GM19023 (cell line): ENCODE data around the gene CCDC12.

Experiments used
- ATAC-seq: cut with Tn5 transposase; IDR thresholded peaks from one replicate; pipeline ENCODE4 v1.9.1; 2021; ENCODE audit warnings: mild to moderate bottlenecking, moderate library complexity; ENCODE audit not compliant: unreplicated experiment

The CCDC12 gene

DNA sequence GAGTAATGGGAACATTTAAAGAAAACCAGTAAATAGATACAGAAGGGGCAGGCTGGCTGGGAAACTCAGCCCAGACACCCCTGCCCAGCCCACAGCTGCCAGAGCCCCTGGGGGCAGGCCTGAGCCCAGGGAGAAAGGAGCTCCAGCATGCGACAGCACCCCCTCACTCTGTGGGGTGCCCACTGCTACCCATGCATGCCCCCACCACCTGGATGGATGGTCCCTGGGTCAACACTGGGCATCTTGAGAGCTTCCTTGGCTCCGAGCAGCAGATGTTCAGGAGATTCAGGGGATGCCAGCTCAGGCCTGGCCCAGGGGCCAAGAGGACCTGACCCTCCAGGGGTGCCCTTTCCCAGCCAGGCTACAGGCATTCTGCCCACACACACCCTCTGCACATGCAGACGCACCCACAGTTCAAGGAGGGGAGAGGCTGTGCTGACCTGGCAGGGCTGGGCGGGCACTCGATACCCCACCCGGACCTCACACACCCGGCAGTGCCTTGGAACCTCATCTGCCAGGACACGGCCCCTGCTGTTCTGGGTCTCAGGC lies 67.5 kb downstream of the CCDC12 start:
- no peak for ATAC-seq

DNA sequence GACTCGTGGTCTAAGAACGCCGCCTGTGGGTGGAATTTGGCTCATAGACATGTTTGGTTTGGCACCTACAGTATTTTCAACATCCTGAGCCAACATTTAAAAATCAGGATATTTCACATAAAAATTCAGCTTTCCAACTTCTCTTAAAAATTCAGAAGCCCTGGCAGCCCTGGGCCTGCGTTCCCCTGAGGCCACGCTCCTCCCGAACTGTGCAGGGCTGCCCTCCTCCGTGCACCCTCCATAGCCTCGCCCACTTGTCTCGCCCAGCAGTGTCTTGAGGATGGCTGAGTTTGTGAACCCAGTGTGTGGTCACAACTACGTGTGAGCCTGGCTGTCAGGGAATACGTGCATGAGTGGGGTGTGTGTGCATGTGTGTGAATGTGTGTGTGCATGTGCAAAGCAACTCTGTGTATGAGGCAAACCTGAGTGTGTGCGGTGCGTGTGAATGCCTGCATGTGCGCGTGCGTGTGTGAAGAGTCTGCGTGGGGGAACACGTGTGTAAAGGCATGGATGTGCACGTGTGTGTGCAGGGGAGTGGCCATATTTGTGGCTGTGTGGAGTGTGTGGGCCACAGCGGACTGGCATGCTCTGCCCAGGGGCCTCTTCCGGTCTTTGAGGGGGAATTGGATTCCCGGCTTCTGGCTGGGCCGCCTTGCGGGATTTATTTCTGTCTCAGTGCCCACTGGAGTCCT lies 68.1 kb downstream of the CCDC12 start:
- ATAC-seq = no peak

DNA sequence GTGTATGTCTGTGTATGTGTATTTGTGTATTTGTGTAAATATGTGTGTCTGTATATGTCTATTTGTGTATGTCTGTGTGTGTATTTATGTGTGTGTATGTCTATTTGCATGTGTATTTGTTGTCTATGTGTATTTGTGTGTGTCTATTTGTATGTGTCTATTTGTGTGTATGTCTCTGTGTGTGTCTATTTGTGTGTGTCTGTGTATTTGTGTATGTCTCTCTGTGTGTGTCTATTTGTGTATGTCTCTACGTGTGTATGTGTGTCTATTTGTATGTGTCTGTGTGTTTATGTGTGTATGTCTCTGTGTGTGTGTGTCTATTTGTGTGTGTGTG lies 68.6 kb downstream of the CCDC12 start:
- no peak for ATAC-seq

DNA sequence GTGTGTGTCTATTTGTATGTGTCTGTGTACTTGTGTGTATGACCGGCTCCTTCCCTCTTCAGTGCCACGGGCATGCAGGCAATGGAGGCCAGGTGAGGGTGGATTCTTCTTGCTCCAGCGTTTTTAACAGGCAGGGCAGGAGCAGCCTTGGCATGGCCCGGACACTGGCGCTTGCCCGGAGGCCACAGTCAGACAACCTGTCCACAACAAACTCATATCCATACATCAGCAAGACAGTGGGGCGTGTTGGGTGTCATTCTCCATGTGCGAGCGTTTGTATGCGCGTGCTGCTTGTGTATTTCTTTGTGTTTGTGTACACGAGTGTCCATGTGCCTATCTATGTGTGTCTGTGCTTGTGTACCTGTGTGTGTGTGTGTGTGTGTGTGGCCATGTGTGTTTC lies 69.3 kb downstream of the CCDC12 start:
- no peak for ATAC-seq

DNA sequence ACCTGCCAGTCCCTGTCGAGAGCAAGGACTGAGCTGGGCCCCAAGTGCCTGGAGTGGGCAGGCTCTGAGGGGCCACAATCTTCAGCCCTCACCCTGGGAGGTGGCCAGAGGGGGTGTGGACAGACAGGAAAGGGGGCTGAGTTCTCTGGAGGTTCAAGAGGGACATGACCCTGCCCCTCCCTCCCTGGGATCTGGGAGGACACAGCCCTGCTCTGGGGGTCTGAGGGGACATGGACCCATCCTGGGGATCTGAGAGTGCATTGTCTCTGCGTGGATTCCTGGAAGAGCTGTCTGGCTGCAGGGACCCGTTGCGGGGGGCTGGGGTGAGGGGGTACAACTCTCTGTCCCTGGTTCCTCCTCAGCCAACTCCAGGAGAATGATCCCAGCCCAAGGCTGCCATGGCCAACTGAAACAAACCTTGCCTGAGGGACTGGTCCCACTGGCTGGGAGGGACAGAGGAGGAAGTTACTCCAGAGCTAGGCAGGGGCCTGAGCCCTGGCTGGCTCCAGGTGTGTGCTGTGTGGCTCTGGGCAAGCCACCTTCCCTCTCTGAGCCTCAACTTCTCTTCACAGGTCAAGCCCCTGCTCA lies 70.0 kb downstream of the CCDC12 start:
- no peak for ATAC-seq

DNA sequence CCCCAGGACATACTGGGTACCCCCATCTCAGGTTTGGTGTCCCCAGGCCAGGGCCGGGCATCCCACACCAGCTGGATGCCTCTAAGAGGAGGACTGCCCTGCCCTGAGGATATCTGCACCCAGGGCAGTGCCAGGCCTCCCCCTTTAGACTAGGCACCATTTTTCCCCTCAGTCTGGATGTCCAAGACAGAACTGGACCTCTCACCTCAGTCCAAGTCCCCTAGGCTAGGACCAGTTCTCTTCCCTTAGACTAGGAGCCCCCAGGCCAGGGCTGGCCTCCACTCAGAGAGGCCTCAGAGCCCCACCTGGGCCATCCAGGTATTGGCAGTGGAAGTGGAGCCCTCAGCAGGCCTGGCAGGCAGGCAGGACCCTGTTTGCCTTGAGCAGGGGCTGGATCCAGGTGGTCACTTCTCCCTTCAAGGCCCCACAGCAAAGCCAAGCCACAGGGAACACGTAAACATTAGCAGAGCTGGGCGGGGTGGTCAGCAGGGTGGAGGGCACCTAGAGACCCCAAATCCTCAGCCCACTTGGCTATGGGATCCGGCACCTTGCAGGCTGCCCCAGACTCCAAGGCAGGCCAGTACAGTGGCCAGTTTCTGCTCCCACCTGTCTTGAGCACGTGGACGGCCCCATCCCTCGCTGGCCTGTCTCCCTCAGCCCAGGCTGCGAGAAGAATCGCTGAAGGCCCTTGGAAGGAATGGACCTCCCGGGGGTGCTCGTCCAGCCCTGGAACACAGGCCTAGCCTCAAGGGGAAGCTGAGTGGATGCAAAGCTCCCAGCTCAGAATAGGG lies 70.7 kb downstream of the CCDC12 start:
- no peak for ATAC-seq

DNA sequence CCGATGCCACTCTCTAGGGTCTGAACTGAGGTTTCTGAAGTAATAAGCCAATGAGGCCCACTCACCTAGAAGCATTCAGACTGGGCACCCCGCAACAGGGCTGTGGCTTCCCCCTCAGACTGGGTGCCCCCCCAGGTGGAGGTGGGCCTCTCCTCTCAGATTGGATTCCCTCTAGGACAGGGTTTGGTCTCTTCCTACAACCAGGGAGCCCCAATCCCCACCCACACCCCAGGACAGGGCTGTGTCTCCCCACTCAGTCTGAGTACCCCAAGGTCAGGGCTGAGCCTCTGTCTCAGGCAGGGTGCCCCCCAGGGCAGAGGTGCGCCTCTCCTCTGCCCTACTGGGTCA lies 71.4 kb downstream of the CCDC12 start:
- no peak for ATAC-seq

DNA sequence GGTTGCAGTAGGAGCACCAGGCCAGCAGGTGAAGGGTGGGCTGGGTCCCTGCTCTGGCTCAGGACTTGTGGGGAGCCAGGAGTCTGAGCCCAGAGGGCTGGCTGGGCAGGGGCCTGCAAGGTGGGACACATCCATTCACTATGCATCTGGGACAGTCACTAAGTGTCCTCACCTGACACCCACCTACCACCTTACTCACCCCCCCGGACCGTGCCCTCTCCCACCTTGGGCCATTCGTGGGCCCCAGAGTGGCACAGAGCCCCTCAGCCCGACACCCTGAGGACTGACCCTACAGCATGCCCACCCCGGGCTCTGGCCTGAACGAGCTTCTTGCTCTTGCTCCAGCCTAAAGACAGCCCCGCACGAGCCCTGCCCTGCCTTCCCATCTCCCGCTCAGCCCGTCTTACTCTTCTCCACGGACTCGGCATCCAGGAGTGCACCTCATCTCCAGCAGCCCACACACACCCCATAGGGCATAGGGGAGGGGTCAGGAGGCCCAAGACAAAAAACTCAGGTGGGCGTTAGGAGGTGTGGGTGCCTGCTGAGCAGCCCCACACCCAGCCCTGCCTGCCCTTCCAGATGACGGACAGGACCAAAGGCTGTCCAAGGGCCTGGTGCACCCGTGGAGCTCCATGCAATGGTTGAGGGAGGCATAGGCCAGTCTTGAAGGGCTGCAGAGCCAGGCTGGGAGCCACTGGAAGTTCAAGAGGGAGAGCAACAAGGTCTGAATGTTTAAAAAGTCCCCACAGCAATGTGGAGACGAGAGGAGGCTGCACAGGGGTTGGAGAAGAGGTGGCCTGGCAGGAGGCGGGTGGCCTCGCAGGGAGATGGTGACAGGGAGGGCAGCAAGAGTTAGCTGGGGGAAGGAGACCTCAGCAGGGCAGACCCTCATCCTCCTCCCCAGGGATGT lies 72.0 kb downstream of the CCDC12 start:
- ATAC-seq = no peak

DNA sequence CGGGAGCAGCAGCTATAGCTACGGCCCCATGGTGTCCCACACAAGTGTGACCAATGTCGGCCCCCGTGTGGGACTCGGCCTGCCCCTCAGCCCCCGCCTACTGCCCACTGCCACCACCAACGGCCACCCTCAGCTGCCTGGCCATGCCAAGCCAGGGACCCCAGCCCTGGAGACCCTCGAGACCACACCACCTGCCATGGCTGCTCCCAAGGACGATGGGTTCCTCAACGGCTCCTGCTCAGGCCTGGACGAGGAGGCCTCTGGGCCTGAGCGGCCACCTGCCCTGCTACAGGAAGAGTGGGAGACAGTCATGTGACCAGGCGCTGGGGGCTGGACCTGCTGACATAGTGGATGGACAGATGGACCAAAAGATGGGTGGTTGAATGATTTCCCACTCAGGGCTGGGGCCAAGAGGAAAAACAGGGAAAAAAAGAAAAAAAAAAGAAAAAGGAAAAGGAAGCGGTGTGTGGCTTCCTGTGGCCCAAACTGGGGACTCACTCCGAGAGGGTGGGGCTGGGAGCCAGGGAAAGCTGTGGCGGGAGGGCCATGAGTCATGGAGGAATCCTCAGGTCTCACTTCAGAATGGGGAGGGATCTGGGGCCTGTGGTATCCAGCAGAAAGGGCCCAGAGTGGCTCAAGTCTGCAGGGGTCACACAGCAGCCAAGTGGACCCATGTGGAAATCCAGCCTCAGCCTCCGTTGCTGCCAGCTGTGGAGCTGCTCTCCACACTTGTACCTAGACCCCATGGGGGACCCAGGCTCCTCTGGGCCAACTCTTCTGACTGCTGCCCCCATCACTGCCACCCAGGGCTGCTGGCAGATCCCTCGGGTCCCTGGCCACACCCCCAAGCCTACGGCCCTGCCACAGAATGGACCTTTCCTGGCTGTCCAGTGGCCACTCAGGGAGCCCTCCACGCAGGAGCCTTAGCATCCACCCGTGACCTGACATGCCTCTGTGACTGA lies 72.9 kb downstream of the CCDC12 start:
- no peak for ATAC-seq

DNA sequence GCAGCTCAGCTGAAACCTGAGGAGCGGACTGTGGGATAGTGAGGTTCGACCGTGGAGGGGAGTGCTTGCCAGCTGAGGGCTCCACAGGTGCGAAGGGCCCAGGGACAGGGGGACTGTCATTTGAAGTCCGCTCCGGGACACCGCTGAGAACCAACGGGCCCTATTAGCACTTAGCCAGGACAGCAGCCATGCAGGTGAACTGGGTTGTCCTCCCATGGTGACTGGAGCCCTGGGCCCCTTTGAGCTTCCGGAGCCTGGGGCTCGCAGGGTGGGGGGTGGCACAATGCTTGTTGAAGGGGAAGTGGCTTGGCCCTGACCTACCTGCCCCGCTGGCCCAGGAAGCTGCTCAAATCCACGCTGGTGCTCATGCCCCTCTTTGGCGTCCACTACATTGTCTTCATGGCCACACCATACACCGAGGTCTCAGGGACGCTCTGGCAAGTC lies 74.3 kb downstream of the CCDC12 start:
- ATAC-seq = no peak

DNA sequence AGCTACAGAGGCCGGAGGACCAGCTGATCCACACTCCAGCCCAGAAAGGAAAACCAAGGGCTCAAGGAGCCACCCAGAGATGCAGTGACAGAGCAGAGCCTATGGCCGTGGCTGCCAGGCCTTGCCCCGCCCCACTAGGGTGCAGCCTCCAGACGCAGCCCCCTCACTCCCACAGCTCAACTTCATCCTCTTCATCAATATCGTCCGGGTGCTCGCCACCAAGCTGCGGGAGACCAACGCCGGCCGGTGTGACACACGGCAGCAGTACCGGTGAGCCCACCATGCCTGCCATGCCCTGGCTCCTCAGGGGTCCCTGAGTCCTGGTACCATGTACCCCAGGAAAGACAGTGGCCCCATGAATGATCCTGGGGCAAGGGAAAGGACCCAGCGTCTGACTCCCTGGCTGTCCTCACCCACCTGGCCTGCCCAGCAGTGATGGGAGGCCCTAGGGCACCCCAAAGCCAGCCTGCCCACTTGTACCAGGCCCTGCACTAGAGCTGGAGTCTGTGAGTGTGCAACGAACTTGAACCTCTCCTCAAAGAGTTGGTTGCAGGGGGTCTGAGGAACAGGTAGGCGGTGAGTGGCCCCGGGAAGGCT lies 74.9 kb downstream of the CCDC12 start:
- no peak for ATAC-seq

DNA sequence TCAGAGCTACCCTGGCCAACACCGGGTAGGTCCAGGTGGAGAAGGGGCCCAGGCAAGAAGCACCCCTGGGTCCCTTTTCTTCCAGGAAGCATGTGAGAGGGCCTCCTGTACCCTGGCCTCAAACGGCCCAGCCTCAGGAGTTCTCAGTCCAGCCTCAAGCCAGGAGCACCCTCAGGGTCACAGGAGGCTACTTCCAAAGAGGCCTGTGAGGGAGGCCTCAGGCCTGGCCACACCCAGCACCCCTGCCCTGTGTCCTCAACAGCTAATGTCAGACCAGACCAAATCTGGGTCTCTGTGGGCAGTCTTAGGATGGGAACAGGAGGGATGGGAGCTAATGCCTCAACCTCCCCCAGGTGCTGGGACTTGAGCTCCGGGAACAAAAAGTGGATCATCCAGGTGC lies 75.5 kb downstream of the CCDC12 start:
- ATAC-seq = no peak

DNA sequence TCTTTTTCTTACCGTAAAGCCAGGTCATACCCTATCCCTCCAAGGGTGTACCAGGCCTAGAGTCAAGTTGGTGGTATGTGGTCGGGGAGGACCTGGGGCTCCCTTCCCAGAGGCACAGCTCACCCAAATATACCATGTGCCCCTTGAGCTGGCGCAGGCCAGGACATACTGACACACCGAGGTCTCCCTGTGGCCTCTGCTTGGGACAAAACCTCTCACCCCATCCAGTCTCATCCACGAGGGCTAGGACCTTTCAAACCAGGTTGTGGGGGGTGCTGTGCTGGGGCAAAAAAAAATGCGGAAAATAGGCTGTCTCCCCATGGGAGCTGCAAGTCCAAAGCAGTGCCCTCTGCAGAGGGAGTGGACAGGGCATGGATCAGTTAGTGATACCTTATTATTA lies 76.2 kb downstream of the CCDC12 start:
- ATAC-seq = no peak

DNA sequence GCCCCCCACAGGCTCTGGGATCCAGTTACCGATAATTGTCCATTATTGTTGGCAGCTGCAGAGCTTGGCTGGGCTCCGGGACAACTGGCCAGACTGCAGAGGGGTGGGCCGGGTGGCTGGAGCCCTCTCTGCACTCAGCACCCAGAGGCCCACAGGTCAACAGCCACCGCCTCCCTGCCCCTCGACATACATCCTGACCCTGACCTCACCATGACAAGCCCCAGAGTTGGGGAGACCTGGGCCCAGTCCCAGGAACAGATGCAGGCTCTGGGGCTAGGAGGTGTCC lies 76.6 kb downstream of the CCDC12 start:
- ATAC-seq = no peak

DNA sequence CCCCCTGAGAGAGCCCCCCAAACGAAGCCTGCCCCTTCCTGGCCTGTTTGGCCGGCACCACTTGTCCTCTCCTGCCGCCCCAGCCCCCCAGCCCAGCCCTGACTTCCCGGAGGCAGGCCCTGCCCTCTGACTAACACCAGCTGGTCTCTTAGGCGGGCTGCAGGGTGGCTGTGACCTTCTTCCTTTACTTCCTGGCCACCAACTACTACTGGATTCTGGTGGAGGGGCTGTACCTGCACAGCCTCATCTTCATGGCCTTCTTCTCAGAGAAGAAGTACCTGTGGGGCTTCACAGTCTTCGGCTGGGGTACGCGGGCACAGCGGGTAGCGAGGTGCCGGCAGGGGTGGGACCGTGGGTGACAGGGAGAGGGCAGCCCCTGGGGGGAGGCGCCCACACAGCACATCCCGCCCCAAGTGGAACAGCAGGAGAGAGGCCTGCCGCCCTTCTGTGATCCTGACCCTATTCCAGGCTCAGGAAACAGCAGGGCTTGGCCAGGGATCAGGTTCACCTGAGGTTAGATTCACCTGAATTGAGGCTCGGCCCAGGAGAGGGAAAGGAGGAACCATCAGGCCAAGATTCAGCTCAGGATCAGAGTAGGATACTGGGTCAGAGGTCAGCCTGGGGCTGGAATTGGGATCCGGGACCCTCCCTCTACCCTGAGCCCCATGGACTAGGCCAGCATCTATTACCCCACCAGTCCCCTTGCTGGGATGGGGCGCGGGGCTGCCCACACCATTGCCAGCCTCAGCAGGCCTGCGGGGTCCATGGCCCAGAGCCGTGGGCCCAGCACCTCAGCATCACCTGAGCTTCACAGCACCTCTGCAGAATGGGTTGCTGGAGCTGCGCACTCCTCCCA lies 77.2 kb downstream of the CCDC12 start:
- no peak for ATAC-seq

DNA sequence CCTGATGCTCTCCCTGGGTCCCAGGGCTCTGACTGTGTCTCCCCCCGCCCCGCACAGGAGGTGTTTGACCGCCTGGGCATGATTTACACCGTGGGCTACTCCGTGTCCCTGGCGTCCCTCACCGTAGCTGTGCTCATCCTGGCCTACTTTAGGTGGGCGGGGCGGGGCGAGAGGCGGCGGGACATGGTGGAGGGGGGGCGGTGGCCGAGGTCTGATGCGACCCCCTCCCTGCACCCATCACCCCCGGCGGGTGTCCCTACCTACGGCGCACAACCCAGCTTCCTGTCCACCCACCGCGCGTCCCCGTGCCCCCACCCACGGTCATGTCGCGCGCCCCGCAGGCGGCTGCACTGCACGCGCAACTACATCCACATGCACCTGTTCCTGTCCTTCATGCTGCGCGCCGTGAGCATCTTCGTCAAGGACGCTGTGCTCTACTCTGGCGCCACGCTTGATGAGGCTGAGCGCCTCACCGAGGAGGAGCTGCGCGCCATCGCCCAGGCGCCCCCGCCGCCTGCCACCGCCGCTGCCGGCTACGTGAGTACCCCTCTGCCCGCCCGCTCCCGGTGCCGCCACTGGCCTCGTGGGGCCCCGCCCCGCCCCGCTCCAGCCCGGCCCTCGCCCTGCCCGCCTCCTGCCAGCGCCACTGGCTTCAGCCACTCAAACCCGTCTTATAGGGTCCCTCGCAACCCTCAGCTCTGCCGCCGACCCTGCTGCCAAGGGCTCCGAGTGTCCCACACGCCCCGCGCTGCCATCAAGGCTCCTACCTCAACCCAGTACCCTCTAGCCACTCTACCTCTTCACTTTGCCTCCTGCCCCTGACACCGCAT lies 78.0 kb downstream of the CCDC12 start:
- ATAC-seq = no peak

DNA sequence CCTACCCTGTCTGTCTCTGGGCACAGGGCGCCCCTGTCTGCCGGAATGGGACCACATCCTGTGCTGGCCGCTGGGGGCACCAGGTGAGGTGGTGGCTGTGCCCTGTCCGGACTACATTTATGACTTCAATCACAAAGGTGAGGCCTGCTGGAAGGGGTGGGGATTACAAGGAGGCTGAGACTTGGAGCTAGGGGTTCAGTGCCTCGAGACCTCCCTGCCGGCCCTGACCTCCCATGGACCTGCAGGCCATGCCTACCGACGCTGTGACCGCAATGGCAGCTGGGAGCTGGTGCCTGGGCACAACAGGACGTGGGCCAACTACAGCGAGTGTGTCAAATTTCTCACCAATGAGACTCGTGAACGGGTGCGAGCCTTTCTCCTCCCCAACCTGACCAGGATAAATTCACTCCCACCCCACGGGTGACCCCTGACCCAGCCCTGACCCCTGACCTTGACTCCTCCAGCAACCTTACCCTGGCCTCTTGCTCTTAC lies 78.7 kb downstream of the CCDC12 start:
- ATAC-seq = no peak

DNA sequence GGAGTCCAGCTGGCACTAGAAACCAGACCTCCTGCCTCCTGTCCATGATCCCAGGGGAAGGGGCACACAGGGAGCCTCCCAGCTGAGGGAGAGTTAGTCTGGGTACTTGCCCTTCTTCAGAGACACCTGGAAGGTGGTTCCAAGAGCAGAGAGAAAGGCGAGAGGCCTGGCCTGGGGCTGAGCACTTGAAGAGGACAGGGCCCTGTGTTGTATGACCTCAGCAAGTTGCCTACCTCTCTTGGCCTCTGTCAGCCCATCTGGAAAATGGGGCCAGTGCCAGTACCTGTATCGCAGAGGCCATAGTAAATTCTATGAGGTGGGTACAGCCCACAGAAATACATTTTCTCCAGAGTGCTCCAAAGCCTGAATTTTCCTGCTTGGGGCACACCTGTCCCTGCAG lies 79.5 kb downstream of the CCDC12 start:
- no peak for ATAC-seq
